Neural cell (in vitro differentiated cells): ENCODE data around the gene ARHGEF7.

Source experiments
- POLR2AphosphoS5 ChIP-seq: IDR thresholded peaks from 2 replicates; pipeline ENCODE4 v1.6.1; 2012
- TF ChIP-seq, protein P1 (sequence below): fragments of 450-650 bp; IDR thresholded peaks from 2 replicates; pipeline ENCODE4 v1.5.1; 2014; ENCODE audit warnings: antibody characterized with exemption, mild to moderate bottlenecking, moderate library complexity; ENCODE audit not compliant: poor library complexity, severe bottlenecking
- TF ChIP-seq, protein P2 (sequence below): IDR thresholded peaks from 2 replicates; pipeline ENCODE4 v1.6.1; 2012; ENCODE audit warnings: borderline replicate concordance

DNA sequence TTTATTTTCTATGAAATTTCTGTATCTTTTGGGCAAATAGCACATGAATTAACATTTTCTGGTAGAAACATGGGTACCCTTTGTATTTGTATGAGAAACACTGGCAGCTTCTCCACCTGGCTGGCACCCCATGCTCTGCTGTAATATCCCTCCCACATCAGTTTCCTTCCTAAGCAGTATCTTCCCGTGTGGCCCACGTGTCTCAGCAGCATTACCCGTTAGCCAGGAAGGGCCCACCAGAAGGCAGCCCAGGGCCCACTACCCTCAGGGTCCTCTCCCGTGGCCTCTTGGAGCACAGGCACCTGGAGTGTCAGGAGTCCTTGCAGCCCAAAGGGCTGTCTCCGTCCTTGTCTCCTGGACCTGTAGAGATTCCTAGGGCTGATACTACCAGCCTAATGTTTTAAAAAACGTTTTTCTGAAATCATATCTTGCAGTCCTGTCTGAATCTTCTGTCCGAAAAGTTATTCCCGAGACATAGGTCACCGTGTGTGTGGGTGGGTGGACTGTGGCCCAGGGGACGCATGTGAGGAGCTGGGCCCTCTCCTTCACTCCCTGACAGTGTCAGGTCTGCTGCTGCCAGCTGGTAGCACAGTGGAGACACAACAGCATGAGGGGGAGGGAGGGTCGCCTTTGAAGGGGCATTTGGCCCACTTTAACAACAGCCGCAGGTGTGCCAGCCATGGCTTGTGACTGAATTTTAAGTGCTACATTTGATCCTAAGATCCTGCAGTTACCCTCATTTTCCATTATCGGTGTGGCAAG is 183.3 kb downstream of the ARHGEF7 start:
- TF ChIP-seq POLR2AphosphoS5: no peak
- TF ChIP-seq, protein P1, sequence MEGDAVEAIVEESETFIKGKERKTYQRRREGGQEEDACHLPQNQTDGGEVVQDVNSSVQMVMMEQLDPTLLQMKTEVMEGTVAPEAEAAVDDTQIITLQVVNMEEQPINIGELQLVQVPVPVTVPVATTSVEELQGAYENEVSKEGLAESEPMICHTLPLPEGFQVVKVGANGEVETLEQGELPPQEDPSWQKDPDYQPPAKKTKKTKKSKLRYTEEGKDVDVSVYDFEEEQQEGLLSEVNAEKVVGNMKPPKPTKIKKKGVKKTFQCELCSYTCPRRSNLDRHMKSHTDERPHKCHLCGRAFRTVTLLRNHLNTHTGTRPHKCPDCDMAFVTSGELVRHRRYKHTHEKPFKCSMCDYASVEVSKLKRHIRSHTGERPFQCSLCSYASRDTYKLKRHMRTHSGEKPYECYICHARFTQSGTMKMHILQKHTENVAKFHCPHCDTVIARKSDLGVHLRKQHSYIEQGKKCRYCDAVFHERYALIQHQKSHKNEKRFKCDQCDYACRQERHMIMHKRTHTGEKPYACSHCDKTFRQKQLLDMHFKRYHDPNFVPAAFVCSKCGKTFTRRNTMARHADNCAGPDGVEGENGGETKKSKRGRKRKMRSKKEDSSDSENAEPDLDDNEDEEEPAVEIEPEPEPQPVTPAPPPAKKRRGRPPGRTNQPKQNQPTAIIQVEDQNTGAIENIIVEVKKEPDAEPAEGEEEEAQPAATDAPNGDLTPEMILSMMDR: no peak
- TF ChIP-seq, protein P2, sequence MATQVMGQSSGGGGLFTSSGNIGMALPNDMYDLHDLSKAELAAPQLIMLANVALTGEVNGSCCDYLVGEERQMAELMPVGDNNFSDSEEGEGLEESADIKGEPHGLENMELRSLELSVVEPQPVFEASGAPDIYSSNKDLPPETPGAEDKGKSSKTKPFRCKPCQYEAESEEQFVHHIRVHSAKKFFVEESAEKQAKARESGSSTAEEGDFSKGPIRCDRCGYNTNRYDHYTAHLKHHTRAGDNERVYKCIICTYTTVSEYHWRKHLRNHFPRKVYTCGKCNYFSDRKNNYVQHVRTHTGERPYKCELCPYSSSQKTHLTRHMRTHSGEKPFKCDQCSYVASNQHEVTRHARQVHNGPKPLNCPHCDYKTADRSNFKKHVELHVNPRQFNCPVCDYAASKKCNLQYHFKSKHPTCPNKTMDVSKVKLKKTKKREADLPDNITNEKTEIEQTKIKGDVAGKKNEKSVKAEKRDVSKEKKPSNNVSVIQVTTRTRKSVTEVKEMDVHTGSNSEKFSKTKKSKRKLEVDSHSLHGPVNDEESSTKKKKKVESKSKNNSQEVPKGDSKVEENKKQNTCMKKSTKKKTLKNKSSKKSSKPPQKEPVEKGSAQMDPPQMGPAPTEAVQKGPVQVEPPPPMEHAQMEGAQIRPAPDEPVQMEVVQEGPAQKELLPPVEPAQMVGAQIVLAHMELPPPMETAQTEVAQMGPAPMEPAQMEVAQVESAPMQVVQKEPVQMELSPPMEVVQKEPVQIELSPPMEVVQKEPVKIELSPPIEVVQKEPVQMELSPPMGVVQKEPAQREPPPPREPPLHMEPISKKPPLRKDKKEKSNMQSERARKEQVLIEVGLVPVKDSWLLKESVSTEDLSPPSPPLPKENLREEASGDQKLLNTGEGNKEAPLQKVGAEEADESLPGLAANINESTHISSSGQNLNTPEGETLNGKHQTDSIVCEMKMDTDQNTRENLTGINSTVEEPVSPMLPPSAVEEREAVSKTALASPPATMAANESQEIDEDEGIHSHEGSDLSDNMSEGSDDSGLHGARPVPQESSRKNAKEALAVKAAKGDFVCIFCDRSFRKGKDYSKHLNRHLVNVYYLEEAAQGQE: no peak
